Measurements from ENCODE around the gene CD99.
"Not testable (repeated sequence)": the region's sequence is repeated elsewhere in the genome, so short reads cannot be mapped to it uniquely, and the experiment has no call there.

Gene CD99

GRCh38 chrX:2748171-2748814, 57.2 kb downstream of the CD99 start:
- DNase-seq (ENCODE audit: low read depth) = no peak
- no peak overlapping the region for H3K4me3 ChIP-seq (ENCODE audit: low read depth, low read length)
- no peak for TF ChIP-seq CTCF (conservative IDR thresholded peaks at IDR 0.05; ENCODE audit: low read depth, low read length)

DNA sequence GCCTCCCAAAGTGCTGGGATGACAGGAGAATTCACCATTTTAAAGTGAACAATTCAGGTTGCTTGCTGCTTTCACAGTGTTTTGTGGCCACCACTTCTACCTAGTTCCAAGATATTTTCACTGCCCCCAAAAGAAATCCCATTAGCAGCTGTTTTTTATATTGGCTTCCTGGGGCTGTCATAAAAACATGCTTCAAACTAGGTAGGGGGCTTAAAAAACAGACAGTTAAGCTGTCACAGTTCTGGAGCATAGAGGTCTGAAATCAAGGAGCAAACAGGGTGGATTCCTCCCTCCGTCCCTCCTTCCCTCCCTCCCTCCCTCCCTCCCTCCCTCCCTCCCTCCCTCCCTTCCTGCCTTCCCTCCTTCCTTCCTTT, 57.7 kb downstream of the CD99 start:
- no peak for TF ChIP-seq CTCF (conservative IDR thresholded peaks at IDR 0.05; ENCODE audit: low read depth, low read length)
- DNase-seq (ENCODE audit: low read depth) = no peak
- H3K4me3 ChIP-seq (ENCODE audit: low read depth, low read length) = no peak overlapping the region

GRCh38 chrX:2751291-2751690, 60.2 kb downstream of the CD99 start:
- no peak for DNase-seq (ENCODE audit: low read depth)
- H3K4me3 ChIP-seq (ENCODE audit: low read depth, low read length) = no peak overlapping the region

DNA sequence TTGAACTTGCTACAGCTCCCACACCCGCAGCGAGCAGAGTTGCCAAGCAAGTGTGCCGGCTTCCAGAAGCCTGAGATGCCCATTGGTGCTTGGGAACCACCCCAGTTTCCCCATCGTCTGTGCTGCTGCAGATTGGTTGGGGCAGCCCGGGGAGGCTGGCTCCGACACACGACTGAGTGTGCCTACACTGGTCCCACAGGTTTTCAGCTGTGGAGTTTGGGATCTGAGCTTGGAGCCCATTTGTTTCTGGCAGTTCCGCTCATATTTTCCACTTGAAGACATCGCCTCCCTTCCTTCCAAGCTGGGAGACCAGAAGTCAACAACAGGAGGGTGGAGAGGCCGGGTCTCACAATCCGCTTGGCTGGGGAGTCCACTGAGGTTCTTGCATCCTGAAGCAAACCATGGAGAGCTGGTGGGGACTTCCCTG, 60.8 kb downstream of the CD99 start, which contains the start of gene XG:
Gene XG (plus strand): TSS at position 167 of the 427 bp plus-strand sequence. CDS start 235 bp downstream, at position 402.
- not testable (repeated sequence) for H3K4me3 ChIP-seq (ENCODE audit: low read depth, low read length); DNase-seq (ENCODE audit: low read depth)

More at GRCh38 chrX:2751291-2751690, 60.2 kb downstream of the CD99 start:
- no peak for TF ChIP-seq CTCF (conservative IDR thresholded peaks at IDR 0.05; ENCODE audit: low read depth, low read length)

DNA sequence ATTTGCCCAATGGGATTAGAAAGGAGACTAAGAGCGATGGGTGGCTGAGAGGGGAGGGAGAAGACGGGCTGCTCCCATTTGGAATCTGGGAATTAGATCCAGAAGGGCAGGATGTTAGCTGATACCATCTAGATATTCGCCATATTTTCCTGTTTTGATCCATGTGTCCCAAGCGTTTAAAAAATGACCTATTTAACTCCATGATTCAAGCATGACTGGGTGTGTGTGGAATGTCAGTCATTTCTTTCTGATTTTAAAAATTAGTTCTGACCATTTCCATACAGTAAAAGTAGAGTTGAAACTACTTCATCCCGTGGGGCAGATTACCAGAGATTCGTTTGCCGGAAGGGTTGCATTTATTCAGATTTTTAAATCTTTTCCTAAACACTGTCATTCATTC, 61.3 kb downstream of the CD99 start:
- not testable (repeated sequence) for DNase-seq (ENCODE audit: low read depth); H3K4me3 ChIP-seq (ENCODE audit: low read depth, low read length)

- DNase-seq (ENCODE audit: low read depth); H3K4me3 ChIP-seq (ENCODE audit: low read depth, low read length): not testable (repeated sequence)
These were observed 64.1 kb downstream of the CD99 start for GRCh38 chrX:2755163-2755715.

DNA sequence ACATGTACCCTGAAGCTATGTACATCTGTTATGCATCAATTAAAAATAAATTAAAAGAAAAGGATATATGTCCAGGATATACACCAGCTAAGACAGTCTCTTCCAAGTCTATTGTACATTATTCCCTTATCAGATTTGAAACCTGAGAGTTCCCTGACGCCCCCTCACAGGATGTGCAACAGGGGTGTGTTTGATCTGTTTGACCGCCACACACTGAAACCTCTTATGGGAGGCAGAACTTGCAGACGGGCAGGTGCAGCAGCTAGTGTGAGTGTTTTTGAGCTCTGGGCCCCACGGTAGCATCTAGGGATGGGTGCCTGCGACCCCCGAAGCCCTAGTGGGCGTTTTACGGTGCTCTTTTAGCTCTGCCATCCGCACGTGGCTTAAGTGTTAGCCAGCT, 65.5 kb downstream of the CD99 start:
- no peak for TF ChIP-seq CTCF (conservative IDR thresholded peaks at IDR 0.05; ENCODE audit: low read depth, low read length)
- no peak for DNase-seq (ENCODE audit: low read depth)
- H3K4me3 ChIP-seq (ENCODE audit: low read depth, low read length) = no peak overlapping the region

GRCh38 chrX:2761246-2761645, 70.2 kb downstream of the CD99 start:
- no peak for TF ChIP-seq CTCF (conservative IDR thresholded peaks at IDR 0.05; ENCODE audit: low read depth, low read length)
- H3K4me3 ChIP-seq (ENCODE audit: low read depth, low read length) = no peak overlapping the region
- DNase-seq (ENCODE audit: low read depth) = no peak

- not testable (repeated sequence) for H3K4me3 ChIP-seq (ENCODE audit: low read depth, low read length); DNase-seq (ENCODE audit: low read depth)
These were observed 71.6 kb downstream of the CD99 start for GRCh38 chrX:2762671-2763070.

DNA sequence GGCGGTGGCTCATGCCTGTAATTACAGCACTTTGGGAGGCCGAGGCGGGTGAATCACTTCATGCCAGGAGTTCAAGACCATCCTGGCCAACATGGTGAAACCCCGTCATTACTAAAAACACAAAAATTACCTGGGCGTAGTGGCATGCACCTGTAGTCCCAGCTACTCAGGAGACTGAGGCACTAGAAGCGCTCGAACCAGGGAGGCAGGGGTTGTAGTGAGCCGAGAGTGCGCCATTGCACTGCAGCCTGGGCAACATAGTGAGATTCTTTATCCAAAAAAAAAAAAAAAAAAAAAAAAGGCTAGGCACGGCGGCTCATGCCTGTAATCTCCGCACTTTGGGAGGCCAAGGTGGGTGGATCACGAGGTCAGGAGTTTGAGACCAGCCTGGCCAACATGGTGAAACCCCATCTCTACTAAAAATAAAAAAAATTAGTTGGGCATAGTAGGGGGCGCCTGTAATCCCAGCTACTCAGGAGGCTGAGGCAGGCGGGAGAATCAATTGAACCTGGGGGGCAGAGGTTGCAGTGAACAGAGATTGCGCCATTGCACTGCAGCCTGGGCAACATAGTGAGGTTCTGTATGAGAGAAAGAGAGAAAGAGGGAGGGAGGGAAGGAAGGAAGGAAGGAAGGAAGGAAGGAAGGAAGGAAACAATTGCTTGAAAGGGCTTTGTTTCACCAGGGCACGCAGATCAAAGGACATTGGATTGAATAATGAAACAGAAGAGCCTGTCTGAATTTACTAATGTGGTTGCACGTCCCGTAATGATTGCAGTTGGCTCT, 73.9 kb downstream of the CD99 start:
- not testable (repeated sequence) for DNase-seq (ENCODE audit: low read depth); H3K4me3 ChIP-seq (ENCODE audit: low read depth, low read length)
